OCI-LY1 (cell line): ENCODE results near the gene MCUR1.
A peak's percentile ranks its signal among the peaks of the same experiment; 100 is the strongest.
"Not testable (repeated sequence)": the region's sequence is repeated elsewhere in the genome, so short reads cannot be mapped to it uniquely, and the experiment has no call there.

ENCODE experiments used
- H2AFZ ChIP-seq: fragments of 200-600 bp; sonication (generic), shearing (Covaris generic); 2 replicates; pipeline ENCODE4 v1.6.0; 2014; ENCODE audit warnings: antibody characterized with exemption, mild to moderate bottlenecking, low read length
- H3F3A ChIP-seq: fragments of 200-600 bp; sonication (generic), shearing (Covaris generic); 2 replicates; pipeline ENCODE4 v1.6.0; 2014; ENCODE audit warnings: mild to moderate bottlenecking, antibody characterized with exemption, low read length, moderate library complexity; ENCODE audit not compliant: insufficient read depth
- H3K27ac ChIP-seq: fragments of 200-600 bp; sonication (generic); 2 replicates; pipeline ENCODE4 v1.5.1; 2014; ENCODE audit warnings: low read length, mixed run types, mild to moderate bottlenecking, low read depth; ENCODE audit not compliant: poor library complexity, severe bottlenecking
- H3K27me3 ChIP-seq: fragments of 200-600 bp; sonication (generic); 2 replicates; pipeline ENCODE4 v1.6.0; 2014; ENCODE audit warnings: antibody characterized with exemption, mild to moderate bottlenecking, low read length, moderate library complexity; ENCODE audit not compliant: insufficient read depth
- H3K36me3 ChIP-seq: fragments of 200-600 bp; sonication (generic); 2 replicates; pipeline ENCODE4 v1.6.1; 2014; ENCODE audit warnings: mild to moderate bottlenecking, antibody characterized with exemption, low read length, moderate library complexity, mixed read lengths; ENCODE audit not compliant: insufficient read depth
- H3K4me1 ChIP-seq: fragments of 200-600 bp; sonication (generic); 2 replicates; pipeline ENCODE4 v1.5.1; 2014; ENCODE audit warnings: mild to moderate bottlenecking, low read length, moderate library complexity; ENCODE audit not compliant: insufficient read depth, severe bottlenecking
- H3K4me2 ChIP-seq: fragments of 200-600 bp; sonication (generic), shearing (Covaris generic); 2 replicates; pipeline ENCODE4 v1.6.1; 2014; ENCODE audit warnings: low read length
- H3K4me3 ChIP-seq: fragments of 200-600 bp; sonication (generic); 2 replicates; pipeline ENCODE4 v1.5.1; 2014; ENCODE audit warnings: low read length, low read depth, mild to moderate bottlenecking, mixed read lengths; ENCODE audit not compliant: poor library complexity, severe bottlenecking
- H3K79me2 ChIP-seq: fragments of 200-600 bp; shearing (Covaris generic); 2 replicates; pipeline ENCODE4 v1.6.1; 2016; ENCODE audit warnings: mixed run types, low read length, mixed read lengths; ENCODE audit not compliant: insufficient read depth
- H3K9ac ChIP-seq: fragments of 200-600 bp; sonication (generic), shearing (Covaris generic); 2 replicates; pipeline ENCODE4 v1.6.1; 2014; ENCODE audit warnings: mild to moderate bottlenecking, low read length, mixed read lengths
- H3K9me2 ChIP-seq: fragments of 200-600 bp; sonication (generic), shearing (Covaris generic); 2 replicates; pipeline ENCODE4 v1.6.1; 2014; ENCODE audit warnings: low read depth, mild to moderate bottlenecking, low read length, mixed read lengths
- H3K9me3 ChIP-seq: fragments of 200-600 bp; shearing (Covaris generic); 2 replicates; pipeline ENCODE4 v1.6.1; 2014; ENCODE audit warnings: low read length, mixed read lengths
- H4K20me1 ChIP-seq: fragments of 200-600 bp; sonication (generic), shearing (Covaris generic); 2 replicates; pipeline ENCODE4 v1.6.0; 2016; ENCODE audit warnings: mild to moderate bottlenecking, low read length; ENCODE audit not compliant: insufficient read depth
- CTCF ChIP-seq: fragments of 200-600 bp; sonication (generic), shearing (Covaris generic); IDR thresholded peaks from 2 replicates; pipeline ENCODE4 v1.5.1; 2017; ENCODE audit warnings: mild to moderate bottlenecking, antibody characterized with exemption, low read length, moderate library complexity, mixed read lengths
- EZH2 ChIP-seq: fragments of 200-600 bp; sonication (generic), shearing (Covaris generic); IDR thresholded peaks from 2 replicates; pipeline ENCODE4 v1.8.0; 2017; ENCODE audit warnings: borderline replicate concordance, mixed run types, mild to moderate bottlenecking, antibody characterized with exemption, low read length, moderate library complexity, mixed read lengths

Gene MCUR1

DNA sequence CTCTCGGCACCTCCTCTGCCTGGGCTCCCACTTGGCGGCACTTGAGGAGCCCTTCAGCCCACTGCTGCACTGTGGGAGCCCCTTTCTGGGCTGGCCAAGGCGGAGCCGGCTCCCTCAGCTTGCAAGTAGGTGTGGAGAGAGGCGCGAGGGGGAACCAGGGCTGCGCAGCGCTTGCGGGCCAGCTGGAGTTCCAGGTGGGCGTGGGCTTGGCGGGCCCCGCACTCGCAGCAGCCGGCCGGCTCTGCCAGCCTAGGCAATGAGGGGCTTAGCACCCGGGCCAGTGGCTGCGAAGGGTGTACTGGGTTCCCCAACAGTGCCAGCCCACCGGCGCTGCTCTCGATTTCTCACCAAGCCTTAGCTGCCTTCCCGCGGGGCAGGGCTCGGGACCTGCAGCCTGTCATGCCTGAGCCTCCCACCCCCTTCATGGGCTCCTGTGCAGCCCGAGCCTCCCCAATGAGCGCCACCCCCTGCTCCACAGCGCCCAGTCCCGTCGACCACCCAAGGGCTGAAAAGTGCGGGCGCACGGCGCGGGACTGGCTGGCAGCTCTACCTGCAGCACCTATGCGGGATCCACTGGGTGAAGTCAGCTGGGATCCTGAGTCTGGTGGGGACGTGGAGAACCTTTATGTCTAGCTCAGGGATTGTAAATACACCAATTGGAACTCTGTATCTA, 41.9 kb downstream of the MCUR1 start:
- H3K27me3 ChIP-seq, H3K9me2 ChIP-seq, H3K4me1 ChIP-seq, H3K9me3 ChIP-seq, H3K4me2 ChIP-seq, H4K20me1 ChIP-seq, H3F3A ChIP-seq, H2AFZ ChIP-seq, H3K36me3 ChIP-seq, H3K4me3 ChIP-seq, H3K9ac ChIP-seq, H3K79me2 ChIP-seq, H3K27ac ChIP-seq: not testable (repeated sequence)

- TF ChIP-seq CTCF, result 0 out of 2 replicates have a peak, but pooled peaks have one; percentile 22
- no peak for TF ChIP-seq EZH2
- peaks cover 10% of the 10 kb centered on the region for H3K4me1 ChIP-seq
- no peaks in the 10 kb centered on the region for H3F3A ChIP-seq
- H3K4me2 ChIP-seq, result no peak overlapping the region
- no peak overlapping the region for H3K27ac ChIP-seq
- H2AFZ ChIP-seq, result no peak overlapping the region
- no peaks in the 10 kb centered on the region for H3K79me2 ChIP-seq
- H3K27me3 ChIP-seq, result no peaks in the 10 kb centered on the region
- H3K9ac ChIP-seq, result no peak overlapping the region
- no peaks in the 10 kb centered on the region for H3K9me2 ChIP-seq
- no peaks in the 10 kb centered on the region for H3K36me3 ChIP-seq
- no peak overlapping the region for H3K4me3 ChIP-seq
- no peaks in the 10 kb centered on the region for H3K9me3 ChIP-seq
- H4K20me1 ChIP-seq, result no peaks in the 10 kb centered on the region
These were observed 44.7 kb downstream of the MCUR1 start for GRCh38 chr6:13769655-13770053.

DNA sequence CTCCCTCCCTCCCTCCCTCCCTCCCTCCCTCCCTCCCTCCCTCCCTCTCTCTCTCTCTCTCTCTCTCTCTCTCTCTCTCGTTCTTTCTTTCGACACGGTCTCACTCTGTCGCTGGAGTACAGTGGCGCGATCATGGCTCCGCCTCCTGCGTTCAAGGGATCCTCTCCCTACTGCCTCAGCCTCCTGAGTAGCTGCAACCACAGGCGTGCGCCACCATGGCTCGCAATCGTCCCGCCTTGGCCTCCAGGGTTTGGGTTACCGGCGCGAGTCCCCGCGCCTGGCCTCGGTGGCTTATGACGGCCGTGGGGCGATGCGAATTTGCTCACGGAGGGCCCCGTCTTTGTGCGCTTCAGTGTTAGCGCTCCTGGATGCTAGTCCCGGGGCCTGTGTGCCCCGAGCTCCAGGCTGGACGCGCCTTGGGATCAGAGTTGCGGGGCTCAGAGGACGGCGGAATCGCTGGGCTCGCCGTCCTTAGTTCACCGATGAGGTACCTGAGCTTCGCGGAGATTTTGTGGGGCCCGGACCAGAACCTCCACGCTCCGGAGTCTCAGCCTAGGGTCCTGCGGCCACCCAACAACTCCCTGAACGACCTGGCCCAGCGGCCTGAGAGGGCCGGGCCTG, 45.2 kb downstream of the MCUR1 start:
- Histone ChIP-seq H3K4me2 (no peak overlapping the region), H4K20me1 (no peaks in the 10 kb centered on the region), H2AFZ (no peak overlapping the region), H3K36me3 (no peaks in the 10 kb centered on the region), H3K27me3 (no peaks in the 10 kb centered on the region), H3K4me3 (no peak overlapping the region), H3K79me2 (no peaks in the 10 kb centered on the region), H3K27ac (no peak overlapping the region), H3K9me3 (no peaks in the 10 kb centered on the region), H3K9ac (no peak overlapping the region), H3K9me2 (no peaks in the 10 kb centered on the region), H3K4me1 (peaks cover 10% of the 10 kb centered on the region), H3F3A (no peaks in the 10 kb centered on the region)
- TF ChIP-seq CTCF (no peak), EZH2 (no peak)
